Ishikawa (cell line): ENCODE data around the gene DOC2A.

ENCODE experiments used
- CEBPB ChIP-seq: IDR thresholded peaks from 2 replicates; pipeline ENCODE4 v1.6.1; 2012
- EGR1 ChIP-seq: IDR thresholded peaks from 2 replicates; pipeline ENCODE4 v1.6.1; 2012
- EP300 ChIP-seq: IDR thresholded peaks from 2 replicates; pipeline ENCODE4 v1.6.1; 2012; ENCODE audit warnings: borderline replicate concordance
- FOXM1 ChIP-seq: IDR thresholded peaks from 2 replicates; pipeline ENCODE4 v1.6.1; 2012; ENCODE audit warnings: low read depth, borderline replicate concordance
- NFIC ChIP-seq: IDR thresholded peaks from 2 replicates; pipeline ENCODE4 v1.6.1; 2012
- RAD21 ChIP-seq: IDR thresholded peaks from 2 replicates; pipeline ENCODE4 v1.6.1; 2012; ENCODE audit warnings: low read depth
- TAF1 ChIP-seq: IDR thresholded peaks from 2 replicates; pipeline ENCODE4 v1.6.1; 2012; ENCODE audit warnings: low read depth, mild to moderate bottlenecking
- TCF12 ChIP-seq: IDR thresholded peaks from 2 replicates; pipeline ENCODE4 v1.6.1; 2012; ENCODE audit warnings: low read depth
- TEAD4 ChIP-seq: IDR thresholded peaks from 2 replicates; pipeline ENCODE4 v1.6.1; 2012
- ZBTB7A ChIP-seq: IDR thresholded peaks from 2 replicates; pipeline ENCODE4 v1.6.1; 2012; ENCODE audit warnings: low read depth
- TF ChIP-seq, protein P1 (sequence below): IDR thresholded peaks from 2 replicates; pipeline ENCODE4 v1.6.1; 2012
- TF ChIP-seq, protein P2 (sequence below): IDR thresholded peaks from 2 replicates; pipeline ENCODE4 v1.6.1; 2012; ENCODE audit warnings: low read depth, mild to moderate bottlenecking
- TF ChIP-seq, protein P3 (sequence below): IDR thresholded peaks from 2 replicates; pipeline ENCODE4 v1.6.1; 2012

Gene DOC2A

DNA sequence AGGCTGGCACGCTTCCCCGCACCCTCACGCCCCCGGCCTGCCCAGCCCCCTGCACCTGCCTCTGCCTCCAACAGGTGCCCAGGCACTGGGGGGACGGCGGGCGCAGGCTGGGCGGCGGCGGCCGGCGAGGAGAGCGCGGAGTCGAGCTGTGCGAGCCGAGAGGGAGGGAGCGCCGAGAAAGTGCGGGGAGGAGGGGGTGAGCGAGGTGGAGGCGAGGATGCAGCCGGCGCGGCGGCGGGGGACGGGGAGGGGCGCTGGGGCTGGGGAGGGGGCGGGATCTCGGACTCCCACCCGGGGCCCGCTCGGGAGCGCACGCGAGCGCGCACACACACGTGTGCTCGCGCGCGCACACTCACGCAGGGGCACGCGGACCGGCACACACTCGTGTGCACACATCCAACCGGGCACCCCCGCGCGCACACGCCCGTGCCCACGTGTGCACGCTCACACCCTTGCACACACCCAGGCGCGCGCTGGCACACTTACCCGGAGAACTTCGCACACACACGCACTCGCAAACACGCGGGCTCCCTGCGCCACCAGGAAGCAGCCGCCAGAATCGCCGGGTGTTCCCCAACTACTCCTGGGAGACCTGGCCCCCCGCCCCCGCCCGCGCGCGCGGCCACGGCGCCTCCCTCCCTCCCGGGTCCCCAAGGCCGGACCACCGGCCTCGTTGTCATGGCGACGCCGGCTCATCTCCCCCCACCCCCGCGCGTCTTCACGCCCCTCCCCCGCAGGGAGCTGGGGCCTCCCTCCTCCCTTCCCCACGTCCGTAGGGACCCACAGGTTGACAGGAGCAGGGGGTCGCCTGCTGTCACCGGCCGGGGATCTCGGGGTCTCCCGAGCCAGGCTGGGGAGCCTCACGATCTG lies at the start of gene DOC2A:
DOC2A (minus strand) TSS at position 184 of the 870 bp plus-strand sequence. CDS start 805 bp downstream, outside the sequence.
- no peak for TF ChIP-seq RAD21
- TF ChIP-seq, protein P1, sequence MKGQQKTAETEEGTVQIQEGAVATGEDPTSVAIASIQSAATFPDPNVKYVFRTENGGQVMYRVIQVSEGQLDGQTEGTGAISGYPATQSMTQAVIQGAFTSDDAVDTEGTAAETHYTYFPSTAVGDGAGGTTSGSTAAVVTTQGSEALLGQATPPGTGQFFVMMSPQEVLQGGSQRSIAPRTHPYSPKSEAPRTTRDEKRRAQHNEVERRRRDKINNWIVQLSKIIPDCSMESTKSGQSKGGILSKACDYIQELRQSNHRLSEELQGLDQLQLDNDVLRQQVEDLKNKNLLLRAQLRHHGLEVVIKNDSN, result no peak
- TF ChIP-seq, protein P2, sequence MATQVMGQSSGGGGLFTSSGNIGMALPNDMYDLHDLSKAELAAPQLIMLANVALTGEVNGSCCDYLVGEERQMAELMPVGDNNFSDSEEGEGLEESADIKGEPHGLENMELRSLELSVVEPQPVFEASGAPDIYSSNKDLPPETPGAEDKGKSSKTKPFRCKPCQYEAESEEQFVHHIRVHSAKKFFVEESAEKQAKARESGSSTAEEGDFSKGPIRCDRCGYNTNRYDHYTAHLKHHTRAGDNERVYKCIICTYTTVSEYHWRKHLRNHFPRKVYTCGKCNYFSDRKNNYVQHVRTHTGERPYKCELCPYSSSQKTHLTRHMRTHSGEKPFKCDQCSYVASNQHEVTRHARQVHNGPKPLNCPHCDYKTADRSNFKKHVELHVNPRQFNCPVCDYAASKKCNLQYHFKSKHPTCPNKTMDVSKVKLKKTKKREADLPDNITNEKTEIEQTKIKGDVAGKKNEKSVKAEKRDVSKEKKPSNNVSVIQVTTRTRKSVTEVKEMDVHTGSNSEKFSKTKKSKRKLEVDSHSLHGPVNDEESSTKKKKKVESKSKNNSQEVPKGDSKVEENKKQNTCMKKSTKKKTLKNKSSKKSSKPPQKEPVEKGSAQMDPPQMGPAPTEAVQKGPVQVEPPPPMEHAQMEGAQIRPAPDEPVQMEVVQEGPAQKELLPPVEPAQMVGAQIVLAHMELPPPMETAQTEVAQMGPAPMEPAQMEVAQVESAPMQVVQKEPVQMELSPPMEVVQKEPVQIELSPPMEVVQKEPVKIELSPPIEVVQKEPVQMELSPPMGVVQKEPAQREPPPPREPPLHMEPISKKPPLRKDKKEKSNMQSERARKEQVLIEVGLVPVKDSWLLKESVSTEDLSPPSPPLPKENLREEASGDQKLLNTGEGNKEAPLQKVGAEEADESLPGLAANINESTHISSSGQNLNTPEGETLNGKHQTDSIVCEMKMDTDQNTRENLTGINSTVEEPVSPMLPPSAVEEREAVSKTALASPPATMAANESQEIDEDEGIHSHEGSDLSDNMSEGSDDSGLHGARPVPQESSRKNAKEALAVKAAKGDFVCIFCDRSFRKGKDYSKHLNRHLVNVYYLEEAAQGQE, result no peak
- TF ChIP-seq, protein P3, sequence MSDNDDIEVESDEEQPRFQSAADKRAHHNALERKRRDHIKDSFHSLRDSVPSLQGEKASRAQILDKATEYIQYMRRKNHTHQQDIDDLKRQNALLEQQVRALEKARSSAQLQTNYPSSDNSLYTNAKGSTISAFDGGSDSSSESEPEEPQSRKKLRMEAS, result peak; percentile 79

DNA sequence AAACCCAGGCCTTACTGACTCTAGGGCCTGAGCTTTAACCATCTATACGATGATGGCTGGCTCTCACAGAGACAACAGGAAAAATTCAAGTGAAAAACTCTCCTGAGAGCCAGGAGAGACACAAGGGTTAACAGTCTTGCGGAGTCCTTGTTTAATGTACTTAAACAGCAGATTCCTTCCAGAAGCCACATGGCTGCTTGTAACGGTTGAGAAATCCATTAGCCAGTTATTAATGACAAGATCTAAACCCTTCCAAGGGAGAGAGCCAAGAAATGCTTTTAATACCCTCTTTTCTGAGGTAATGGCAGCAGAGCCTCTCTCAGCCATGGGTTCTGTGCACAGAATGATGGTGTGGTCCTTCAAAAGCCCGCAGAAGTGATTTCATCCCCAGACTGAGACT lies 49.5 kb upstream of the DOC2A start:
- no peak for TF ChIP-seq TCF12
- TF ChIP-seq EGR1, result no peak
- TF ChIP-seq TAF1, result no peak
- no peak for TF ChIP-seq ZBTB7A
- TF ChIP-seq, protein P2, result no peak

DNA sequence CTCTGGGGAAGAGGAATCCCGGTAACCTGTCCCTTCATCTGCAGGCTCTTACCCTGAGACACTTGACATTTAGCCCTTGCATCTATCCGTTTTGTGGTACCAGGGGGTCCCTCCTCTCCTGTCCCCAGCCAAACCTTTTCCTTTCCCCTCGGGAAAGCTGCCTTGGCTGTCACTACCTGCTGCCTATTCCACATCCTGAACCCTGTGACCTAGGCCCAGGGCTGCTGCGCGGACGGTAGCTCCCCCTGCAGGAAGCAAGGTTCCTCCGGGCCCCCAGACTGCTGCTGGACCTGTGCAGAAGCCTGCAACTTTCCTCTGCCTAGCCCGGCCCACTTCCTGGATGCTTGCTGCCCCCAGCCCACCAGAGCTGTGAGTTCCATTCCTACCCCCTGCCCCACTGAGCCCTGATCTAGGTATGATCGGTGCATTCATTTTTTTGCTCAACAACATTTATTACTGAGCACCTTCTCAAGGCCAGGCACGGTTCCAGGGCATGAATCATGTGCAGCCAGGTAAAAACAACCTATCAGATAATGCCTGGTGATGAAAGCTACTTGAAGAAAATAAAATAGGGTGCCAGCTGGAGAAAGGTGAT lies 44.2 kb upstream of the DOC2A start:
- peak; percentile 33; the same call in 1 of the 2 replicates for TF ChIP-seq RAD21
- no peak for TF ChIP-seq NFIC

DNA sequence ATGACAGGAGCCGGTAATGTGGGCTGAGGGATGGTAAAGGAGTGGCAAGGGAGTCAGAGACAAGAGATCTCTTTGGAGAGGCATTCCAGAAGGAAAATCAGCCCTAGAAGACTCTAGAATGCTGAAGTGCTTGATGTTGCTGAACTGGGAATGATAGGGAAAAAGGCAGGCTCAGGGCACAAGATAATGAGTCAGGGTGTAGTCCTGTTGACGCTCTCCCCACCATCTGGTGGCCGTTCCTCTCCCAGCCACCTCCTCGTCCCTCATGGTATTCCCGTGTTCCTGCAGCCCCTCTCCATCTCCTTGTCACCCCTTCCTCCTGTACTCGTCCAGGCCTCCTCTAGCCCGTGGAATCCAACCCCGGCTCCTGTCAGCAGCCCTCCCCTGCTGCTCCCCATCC lies 43.6 kb upstream of the DOC2A start:
- TF ChIP-seq EP300 (no peak), TAF1 (no peak), RAD21 (no peak), CEBPB (no peak), EGR1 (no peak), FOXM1 (no peak)

DNA sequence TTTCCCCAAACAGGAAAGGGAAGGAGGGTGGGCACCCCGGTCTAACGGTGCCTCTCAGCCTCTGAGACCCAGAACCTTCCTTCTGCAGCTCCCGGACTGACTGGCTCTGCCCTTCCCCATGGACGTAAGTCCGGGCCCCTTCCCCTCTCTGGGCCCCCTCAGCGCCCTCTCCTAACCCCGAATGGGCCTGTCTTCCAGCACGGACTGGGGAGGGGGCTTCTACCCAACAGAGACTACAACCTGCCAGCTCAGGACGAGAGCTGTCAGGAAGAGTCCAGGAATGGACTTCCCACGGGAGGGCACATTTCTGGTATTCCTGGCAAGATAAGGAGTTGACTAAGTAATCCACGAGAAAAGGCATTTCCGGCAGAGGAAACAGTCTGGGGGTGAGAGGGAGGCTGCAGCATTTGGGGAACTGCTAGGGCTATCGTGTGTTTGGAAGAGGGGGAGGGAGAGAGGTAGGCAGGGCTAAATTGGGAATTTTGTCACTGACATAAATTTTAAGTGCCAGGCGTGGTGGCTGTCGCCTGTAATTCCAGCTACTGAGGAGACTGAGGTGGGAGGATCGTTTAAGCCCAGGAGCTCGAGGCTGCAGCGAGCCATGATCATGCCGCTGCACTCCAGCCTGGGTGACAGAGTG lies 42.7 kb upstream of the DOC2A start:
- TF ChIP-seq CEBPB, result no peak
- 0 out of 2 replicates have a peak, but pooled peaks have one; percentile 24 for TF ChIP-seq TCF12

DNA sequence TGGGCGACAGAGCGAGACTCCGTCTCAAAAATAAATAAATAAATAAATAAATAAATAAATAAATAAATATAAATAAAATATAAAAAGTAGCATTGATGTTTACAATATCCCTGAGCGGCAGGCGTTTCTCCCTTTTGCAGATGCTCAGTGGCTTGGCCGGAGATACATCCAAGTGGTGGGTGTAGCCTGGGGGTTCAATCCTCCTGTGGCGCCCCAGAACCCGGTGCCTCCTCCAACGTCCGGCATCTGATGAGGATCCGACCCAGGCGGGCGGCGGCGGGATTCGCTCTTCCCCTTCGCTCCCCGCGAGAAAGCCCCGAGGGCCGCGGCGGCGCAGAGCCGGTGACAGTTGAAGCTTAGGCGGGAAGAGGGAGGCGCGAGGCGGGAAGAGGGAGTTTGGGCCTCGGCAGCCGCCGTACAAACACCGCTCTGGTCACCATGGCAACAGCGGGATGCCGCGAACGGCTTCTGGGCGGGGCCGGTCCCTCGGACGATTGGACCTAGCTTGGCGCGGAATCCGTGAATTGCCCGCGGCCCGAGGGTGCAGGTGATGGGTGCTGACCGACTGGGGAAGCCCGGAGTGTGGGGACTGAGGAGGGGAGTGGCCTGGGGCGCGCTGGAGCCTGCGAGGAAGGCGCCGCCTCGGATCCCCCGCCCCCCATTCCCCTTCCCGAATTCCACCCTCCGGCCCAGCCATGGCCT lies 42.0 kb upstream of the DOC2A start:
- TF ChIP-seq TEAD4 (peak; percentile 40), CEBPB (no peak), EP300 (peak; percentile 59; the same call in 1 of the 2 replicates), RAD21 (no peak), TAF1 (peak; percentile 47; the same call in 1 of the 2 replicates), FOXM1 (peak; percentile 55; the same call in 1 of the 2 replicates)
- TF ChIP-seq, protein P3, result peak; percentile 100
- TF ChIP-seq, protein P2, result no peak
